ENCODE data around the gene CYBRD1.
"Not testable (repeated sequence)": the region's sequence is repeated elsewhere in the genome, so short reads cannot be mapped to it uniquely, and the experiment has no call there.

CYBRD1 gene

DNA sequence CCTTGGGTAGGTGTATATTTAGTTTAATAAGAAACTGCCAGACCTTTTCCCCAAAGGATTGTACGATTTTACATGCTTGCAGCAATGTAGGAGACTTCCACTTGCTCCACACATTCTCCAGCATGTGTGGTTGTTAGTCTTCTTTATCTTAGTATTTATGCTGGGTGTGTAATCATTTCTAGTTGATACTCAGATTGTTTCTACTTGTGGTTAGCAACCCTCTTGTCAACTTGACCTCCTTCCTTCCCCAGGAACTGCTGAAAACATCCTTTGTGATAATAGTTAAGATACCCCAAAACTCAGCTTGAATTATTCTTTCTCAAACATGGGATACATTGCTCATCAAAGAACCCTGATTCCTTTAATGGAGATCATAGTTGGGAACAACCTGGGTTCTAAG is 37.2 kb upstream of the CYBRD1 start:
- TF ChIP-seq FOXP2 (optimal IDR thresholded peaks at IDR 0.05; ENCODE audit: control extremely low read depth, extremely low read length, insufficient read depth) (no peak), EZH2 (IDR thresholded peaks at IDR 0.05) (no peak), POLR2AphosphoS5 (IDR thresholded peaks at IDR 0.05; ENCODE audit: borderline replicate concordance, low read depth, low read length) (no peak)
- Histone ChIP-seq H3K9me3 (ENCODE audit: low read depth, low read length) (no peaks in the 10 kb centered on the region; the same call in 1 of the 2 replicates), H3K4me3 (no peak overlapping the region), H3K36me3 (ENCODE audit: insufficient read depth, low read length) (peaks cover 7% of the 10 kb centered on the region; the same call in 1 of the 2 replicates), H3K27ac (no peak overlapping the region), H3K9ac (ENCODE audit: insufficient read length) (no peak overlapping the region)
- no peak for DNase-seq (ENCODE audit: low read depth, low spot score)

GRCh38 chr2:171487201-171487600 is 35.1 kb upstream of the CYBRD1 start:
- no peaks in the 10 kb centered on the region; the same call in 1 of the 2 replicates for H3K9me3 ChIP-seq (ENCODE audit: low read depth, low read length)
- no peak overlapping the region for H3K4me3 ChIP-seq
- TF ChIP-seq FOXP2 (optimal IDR thresholded peaks at IDR 0.05; ENCODE audit: control extremely low read depth, extremely low read length, insufficient read depth): no peak
- no peak overlapping the region for H3K9ac ChIP-seq (ENCODE audit: insufficient read length)
- no peak overlapping the region for H3K27ac ChIP-seq
- H3K36me3 ChIP-seq (ENCODE audit: insufficient read depth, low read length): no peaks in the 10 kb centered on the region
- DNase-seq (ENCODE audit: low read depth, low spot score): no peak

DNA sequence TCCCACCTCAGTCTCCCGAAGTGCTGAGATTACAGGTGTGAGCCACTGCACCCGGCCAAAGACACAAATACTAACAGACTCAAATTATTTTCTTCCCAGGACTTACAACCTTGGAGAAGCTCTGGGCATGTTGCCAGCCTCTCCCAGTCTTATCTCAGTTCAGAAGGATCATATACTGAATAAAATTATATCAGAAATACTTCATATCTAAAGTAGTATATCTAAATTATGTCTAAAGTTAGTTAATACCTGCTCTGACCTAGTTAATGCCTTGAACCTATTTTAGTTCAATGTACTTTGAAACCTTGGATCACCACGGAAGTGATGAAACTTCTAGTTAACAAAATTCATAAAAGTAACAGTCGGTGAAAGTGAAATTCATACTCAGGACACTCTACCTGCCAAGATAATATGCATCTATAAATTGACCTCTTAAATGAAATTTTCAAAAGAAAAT is 34.4 kb upstream of the CYBRD1 start:
- no peaks in the 10 kb centered on the region; the same call in 1 of the 2 replicates for H3K9me3 ChIP-seq (ENCODE audit: low read depth, low read length)
- H3K4me3 ChIP-seq: no peak overlapping the region
- DNase-seq (ENCODE audit: low read depth, low spot score): no peak
- no peak overlapping the region for H3K9ac ChIP-seq (ENCODE audit: insufficient read length)
- no peak for TF ChIP-seq POLR2AphosphoS5 (IDR thresholded peaks at IDR 0.05; ENCODE audit: borderline replicate concordance, low read depth, low read length)
- no peak for TF ChIP-seq FOXP2 (optimal IDR thresholded peaks at IDR 0.05; ENCODE audit: control extremely low read depth, extremely low read length, insufficient read depth)
- no peak for TF ChIP-seq EZH2 (IDR thresholded peaks at IDR 0.05)
- no peak overlapping the region for H3K27ac ChIP-seq
- H3K36me3 ChIP-seq (ENCODE audit: insufficient read depth, low read length): no peaks in the 10 kb centered on the region

GRCh38 chr2:171490577-171490976 is 31.7 kb upstream of the CYBRD1 start:
- no peak for TF ChIP-seq EZH2 (IDR thresholded peaks at IDR 0.05)
- TF ChIP-seq POLR2AphosphoS5 (IDR thresholded peaks at IDR 0.05; ENCODE audit: borderline replicate concordance, low read depth, low read length): no peak
- no peak for TF ChIP-seq FOXP2 (optimal IDR thresholded peaks at IDR 0.05; ENCODE audit: control extremely low read depth, extremely low read length, insufficient read depth)
- Histone ChIP-seq H3K36me3 (ENCODE audit: insufficient read depth, low read length) (no peaks in the 10 kb centered on the region), H3K27ac (no peak overlapping the region), H3K9me3 (ENCODE audit: low read depth, low read length) (no peaks in the 10 kb centered on the region; the same call in 1 of the 2 replicates), H3K4me3 (no peak overlapping the region), H3K9ac (ENCODE audit: insufficient read length) (no peak overlapping the region)
- DNase-seq (ENCODE audit: low read depth, low spot score): no peak

DNA sequence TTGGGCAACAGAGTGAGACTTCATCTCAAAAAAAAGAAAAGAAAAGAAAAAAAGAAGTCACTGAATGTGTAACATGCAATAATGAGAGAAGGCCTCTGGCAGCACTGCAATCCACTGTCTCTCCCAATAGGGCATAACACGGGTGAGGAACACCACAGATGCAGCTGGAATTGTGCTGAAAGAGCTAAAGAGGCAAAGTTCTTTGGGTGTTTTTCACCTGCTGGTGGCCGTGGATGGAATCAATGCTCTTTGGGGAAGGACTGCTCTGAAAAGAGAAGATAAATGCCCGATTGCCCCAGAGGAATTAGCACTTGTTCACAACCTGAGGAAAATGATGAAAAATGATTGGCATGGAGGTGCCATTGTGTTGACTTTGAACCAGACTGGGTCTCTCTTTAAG is 31.0 kb upstream of the CYBRD1 start:
- Histone ChIP-seq H3K4me3 (no peak overlapping the region), H3K36me3 (ENCODE audit: insufficient read depth, low read length) (no peaks in the 10 kb centered on the region), H3K9me3 (ENCODE audit: low read depth, low read length) (no peaks in the 10 kb centered on the region; the same call in 1 of the 2 replicates), H3K27ac (no peak overlapping the region), H3K9ac (ENCODE audit: insufficient read length) (no peak overlapping the region)
- DNase-seq (ENCODE audit: low read depth, low spot score): no peak
- no peak for TF ChIP-seq EZH2 (IDR thresholded peaks at IDR 0.05)

- no peak overlapping the region for H3K9ac ChIP-seq (ENCODE audit: insufficient read length)
- H3K4me3 ChIP-seq: no peak overlapping the region
- H3K27ac ChIP-seq: no peak overlapping the region
- no peaks in the 10 kb centered on the region; the same call in 1 of the 2 replicates for H3K9me3 ChIP-seq (ENCODE audit: low read depth, low read length)
- DNase-seq (ENCODE audit: low read depth, low spot score): no peak
- TF ChIP-seq FOXP2 (optimal IDR thresholded peaks at IDR 0.05; ENCODE audit: control extremely low read depth, extremely low read length, insufficient read depth): no peak
- no peak for TF ChIP-seq EZH2 (IDR thresholded peaks at IDR 0.05)
- TF ChIP-seq POLR2AphosphoS5 (IDR thresholded peaks at IDR 0.05; ENCODE audit: borderline replicate concordance, low read depth, low read length): no peak
- H3K36me3 ChIP-seq (ENCODE audit: insufficient read depth, low read length): no peaks in the 10 kb centered on the region
Observed at GRCh38 chr2:171492664-171493063, 29.6 kb upstream of the CYBRD1 start.

DNA sequence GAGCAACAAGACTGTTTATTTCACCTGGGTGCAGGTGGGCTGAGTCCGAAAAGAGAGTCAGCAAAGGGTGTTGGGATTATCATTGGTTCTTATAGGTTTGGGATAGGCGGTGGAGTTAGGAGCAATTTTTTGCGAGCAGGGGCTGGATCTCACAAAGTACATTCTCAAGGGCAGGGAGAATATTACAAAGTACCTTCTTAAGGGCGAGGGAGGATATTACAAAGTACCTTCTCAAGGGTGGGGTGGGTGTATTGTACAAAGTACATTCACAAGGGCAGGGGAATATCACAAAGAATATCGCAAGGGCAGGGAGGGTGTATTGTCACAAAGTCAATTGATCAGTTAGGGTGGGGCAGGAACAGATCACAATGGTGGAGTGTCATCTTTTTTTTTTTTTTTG is 24.6 kb upstream of the CYBRD1 start:
- not testable (repeated sequence) for H3K9me3 ChIP-seq (ENCODE audit: low read depth, low read length); H3K27ac ChIP-seq; H3K9ac ChIP-seq (ENCODE audit: insufficient read length); DNase-seq (ENCODE audit: low read depth, low spot score); H3K4me3 ChIP-seq; H3K36me3 ChIP-seq (ENCODE audit: insufficient read depth, low read length)

GRCh38 chr2:171505374-171505773 is 16.9 kb upstream of the CYBRD1 start:
- Histone ChIP-seq H3K9me3 (ENCODE audit: low read depth, low read length) (no peaks in the 10 kb centered on the region), H3K27ac (no peak overlapping the region), H3K4me3 (no peak overlapping the region), H3K9ac (ENCODE audit: insufficient read length) (no peak overlapping the region), H3K36me3 (ENCODE audit: insufficient read depth, low read length) (no peaks in the 10 kb centered on the region)
- no peak for DNase-seq (ENCODE audit: low read depth, low spot score)
- TF ChIP-seq EZH2 (IDR thresholded peaks at IDR 0.05) (no peak), POLR2AphosphoS5 (IDR thresholded peaks at IDR 0.05; ENCODE audit: borderline replicate concordance, low read depth, low read length) (no peak), FOXP2 (optimal IDR thresholded peaks at IDR 0.05; ENCODE audit: control extremely low read depth, extremely low read length, insufficient read depth) (no peak)

- H3K9ac ChIP-seq (ENCODE audit: insufficient read length): no peak overlapping the region
- DNase-seq (ENCODE audit: low read depth, low spot score): no peak
- no peaks in the 10 kb centered on the region for H3K9me3 ChIP-seq (ENCODE audit: low read depth, low read length)
- no peak overlapping the region for H3K4me3 ChIP-seq
- no peak overlapping the region for H3K27ac ChIP-seq
- TF ChIP-seq EZH2 (IDR thresholded peaks at IDR 0.05) (no peak), POLR2AphosphoS5 (IDR thresholded peaks at IDR 0.05; ENCODE audit: borderline replicate concordance, low read depth, low read length) (no peak), FOXP2 (optimal IDR thresholded peaks at IDR 0.05; ENCODE audit: control extremely low read depth, extremely low read length, insufficient read depth) (no peak)
- H3K36me3 ChIP-seq (ENCODE audit: insufficient read depth, low read length): no peaks in the 10 kb centered on the region
Observed at GRCh38 chr2:171509945-171510731, 12.1 kb upstream of the CYBRD1 start.

Measured in SK-N-MC (cell line).